H9 (cell line): ENCODE measurements around the gene ELOA. TPM values are rescaled to one million over a fixed set of nuclear protein-coding genes. Genes with fewer than 3 reads are reported as not detected.

ENCODE experiments used
- DNase-seq: peaks from one replicate; pipeline ENCODE4 v3.0.0-alpha.2; 2017
- H2AFZ ChIP-seq: one replicate; pipeline ENCODE4 v1.6.1; 2013; ENCODE audit warnings: mild to moderate bottlenecking, low read length, control low read depth, moderate library complexity
- H2AK5ac ChIP-seq: 2 replicates; pipeline ENCODE4 v1.6.1; 2013; ENCODE audit warnings: low read length, control low read depth, mixed read lengths; ENCODE audit not compliant: insufficient read length
- H2BK120ac ChIP-seq: one replicate; pipeline ENCODE4 v1.6.1; 2013; ENCODE audit warnings: low read depth, mild to moderate bottlenecking, low read length, control low read depth, inconsistent platforms; ENCODE audit not compliant: poor library complexity, severe bottlenecking
- H2BK12ac ChIP-seq: 2 replicates; pipeline ENCODE4 v1.6.1; 2013; ENCODE audit warnings: low read length, control low read depth, mixed read lengths, low read depth; ENCODE audit not compliant: insufficient read length
- H2BK15ac ChIP-seq: 2 replicates; pipeline ENCODE4 v1.6.1; 2013; ENCODE audit warnings: low read depth, low read length, control low read depth
- H2BK20ac ChIP-seq: one replicate; pipeline ENCODE4 v1.6.1; 2013; ENCODE audit warnings: low read depth, mild to moderate bottlenecking, low read length, control low read depth, inconsistent platforms; ENCODE audit not compliant: poor library complexity, severe bottlenecking
- H2BK5ac ChIP-seq: 2 replicates; pipeline ENCODE4 v1.6.1; 2013; ENCODE audit warnings: low read length, control low read depth, mixed read lengths; ENCODE audit not compliant: insufficient read length
- H3K14ac ChIP-seq: 2 replicates; pipeline ENCODE4 v1.6.1; 2013; ENCODE audit warnings: low read length, control low read depth; ENCODE audit not compliant: insufficient read depth
- H3K18ac ChIP-seq: 2 replicates; pipeline ENCODE4 v1.6.1; 2013; ENCODE audit warnings: low read depth, mild to moderate bottlenecking, mixed read lengths, low read length, control low read depth; ENCODE audit not compliant: insufficient read length
- H3K23ac ChIP-seq: 2 replicates; pipeline ENCODE4 v1.6.1; 2013; ENCODE audit warnings: low read length, control low read depth, mixed read lengths, low read depth; ENCODE audit not compliant: insufficient read length
- H3K23me2 ChIP-seq: 2 replicates; pipeline ENCODE4 v1.6.1; 2013; ENCODE audit warnings: low read depth, mild to moderate bottlenecking, mixed read lengths, low read length, control low read depth; ENCODE audit not compliant: insufficient read length, poor library complexity, severe bottlenecking
- H3K27ac ChIP-seq: 2 replicates; pipeline ENCODE4 v1.5.1; 2013; ENCODE audit warnings: low read length, control low read depth, mixed read lengths, low read depth; ENCODE audit not compliant: insufficient read length
- H3K27me3 ChIP-seq: 2 replicates; pipeline ENCODE4 v1.6.1; 2013; ENCODE audit warnings: low read length, control low read depth, inconsistent platforms; ENCODE audit not compliant: insufficient read depth
- H3K4ac ChIP-seq: 2 replicates; pipeline ENCODE4 v1.6.1; 2013; ENCODE audit warnings: low read depth, mild to moderate bottlenecking, control low read depth, inconsistent platforms, low read length, moderate library complexity
- H3K4me1 ChIP-seq: 2 replicates; pipeline ENCODE4 v1.6.1; 2013; ENCODE audit warnings: low read length, control low read depth, inconsistent platforms; ENCODE audit not compliant: insufficient read depth
- H3K4me2 ChIP-seq: 2 replicates; pipeline ENCODE4 v1.6.1; 2013; ENCODE audit warnings: low read length, control low read depth, mixed read lengths; ENCODE audit not compliant: insufficient read length, insufficient read depth
- H3K56ac ChIP-seq: 2 replicates; pipeline ENCODE4 v1.6.1; 2013; ENCODE audit warnings: low read depth, mild to moderate bottlenecking, mixed read lengths, low read length, control low read depth; ENCODE audit not compliant: insufficient read length
- H3K79me1 ChIP-seq: 2 replicates; pipeline ENCODE4 v1.6.1; 2013; ENCODE audit warnings: low read depth, mild to moderate bottlenecking, moderate library complexity, low read length, control low read depth, inconsistent platforms; ENCODE audit not compliant: insufficient read depth, poor library complexity, severe bottlenecking
- H3K79me2 ChIP-seq: 2 replicates; pipeline ENCODE4 v1.6.1; 2013; ENCODE audit warnings: low read length, control low read depth, inconsistent platforms; ENCODE audit not compliant: insufficient read depth
- H3K9ac ChIP-seq: 2 replicates; pipeline ENCODE4 v1.6.1; 2013; ENCODE audit warnings: low read length, control low read depth, mixed read lengths; ENCODE audit not compliant: insufficient read length; ENCODE audit errors: extremely low read depth
- H3K9me3 ChIP-seq: one replicate; pipeline ENCODE4 v1.6.1; 2013; ENCODE audit warnings: low read depth, low read length, inconsistent platforms; ENCODE audit not compliant: control insufficient read depth
- H3T11ph ChIP-seq: one replicate; pipeline ENCODE4 v1.6.1; 2013; ENCODE audit warnings: mild to moderate bottlenecking, low read length, control low read depth, inconsistent platforms
- H4K20me1 ChIP-seq: one replicate; pipeline ENCODE4 v1.6.1; 2013; ENCODE audit not compliant: control insufficient read depth, insufficient read length, insufficient read depth
- H4K5ac ChIP-seq: 2 replicates; pipeline ENCODE4 v1.6.1; 2013; ENCODE audit warnings: low read depth, mild to moderate bottlenecking, mixed read lengths, low read length, control low read depth; ENCODE audit not compliant: insufficient read length
- H4K8ac ChIP-seq: replicated peaks from 2 replicates; pipeline ENCODE4 v1.6.1; 2013; ENCODE audit warnings: low read length, control low read depth, mixed read lengths, low read depth; ENCODE audit not compliant: insufficient read length
- H4K91ac ChIP-seq: 2 replicates; pipeline ENCODE4 v1.6.1; 2013; ENCODE audit warnings: low read depth, mild to moderate bottlenecking, moderate library complexity, mixed read lengths, low read length, control low read depth; ENCODE audit not compliant: insufficient read length
- H3K27ac Mint-ChIP-seq, 3 experiments: 2 replicates in 2 of 3; 3 replicates in 1 of 3; pipeline ENCODE4 v1.8.0; 2020 to 2021; ENCODE audit warnings: mixed read lengths in 3 of 3, mild to moderate bottlenecking in 1 of 3, moderate library complexity in 1 of 3
- H3K27me3 Mint-ChIP-seq: 2 replicates; pipeline ENCODE4 v1.8.0; 2021; ENCODE audit warnings: low read depth, mild to moderate bottlenecking, moderate library complexity, mixed read lengths
- H3K36me3 Mint-ChIP-seq, 3 experiments: 2 replicates in 2 of 3; 3 replicates in 1 of 3; pipeline ENCODE4 v1.8.0; 2020 to 2021; ENCODE audit warnings: low read depth in 3 of 3, mixed read lengths in 3 of 3; ENCODE audit not compliant: insufficient read depth in 1 of 3
- H3K4me1 Mint-ChIP-seq, 2 experiments: 2 replicates each; pipeline ENCODE4 v1.8.0; 2020; ENCODE audit warnings: mixed read lengths in 2 of 2
- H3K4me3 Mint-ChIP-seq, 2 experiments: 2 replicates in 1 of 2; 3 replicates in 1 of 2; pipeline ENCODE4 v1.8.0; 2020 to 2021; ENCODE audit warnings: mild to moderate bottlenecking in 2 of 2, mixed read lengths in 2 of 2, moderate library complexity in 1 of 2
- H3K9me3 Mint-ChIP-seq, 2 experiments: 2 replicates in 1 of 2; 3 replicates in 1 of 2; pipeline ENCODE4 v1.8.0; 2020; ENCODE audit warnings: mild to moderate bottlenecking in 2 of 2, mixed read lengths in 2 of 2, moderate library complexity in 1 of 2
- WGBS: extraction: QIAGEN DNeasy Blood & Tissue Kit; methylation state at CpG from one replicate; pipeline ENCODE4 v1.1.7; 2013; ENCODE audit warnings: missing lambda C conversion rate, low lambda C conversion rate, mixed read lengths; ENCODE audit not compliant: insufficient read length; ENCODE audit errors: extremely low coverage; 5-methylcytosine and 5-hydroxymethylcytosine counted together
- total RNA-seq: library from RNA; stranded (reverse); gene quantifications from 2 replicates; pipeline ENCODE4 v1.2.1, GENCODE V29; 2021
- TF ChIP-seq, protein P1 (sequence below): fragments of 200-600 bp; sonication (generic); conservative IDR thresholded peaks from 3 replicates; pipeline ENCODE4 v1.8.0; 2021; ENCODE audit warnings: antibody characterized with exemption, mild to moderate bottlenecking

The ELOA gene
- total RNA-seq, 1 experiment from 2014 or later, result 66.2 TPM

DNA sequence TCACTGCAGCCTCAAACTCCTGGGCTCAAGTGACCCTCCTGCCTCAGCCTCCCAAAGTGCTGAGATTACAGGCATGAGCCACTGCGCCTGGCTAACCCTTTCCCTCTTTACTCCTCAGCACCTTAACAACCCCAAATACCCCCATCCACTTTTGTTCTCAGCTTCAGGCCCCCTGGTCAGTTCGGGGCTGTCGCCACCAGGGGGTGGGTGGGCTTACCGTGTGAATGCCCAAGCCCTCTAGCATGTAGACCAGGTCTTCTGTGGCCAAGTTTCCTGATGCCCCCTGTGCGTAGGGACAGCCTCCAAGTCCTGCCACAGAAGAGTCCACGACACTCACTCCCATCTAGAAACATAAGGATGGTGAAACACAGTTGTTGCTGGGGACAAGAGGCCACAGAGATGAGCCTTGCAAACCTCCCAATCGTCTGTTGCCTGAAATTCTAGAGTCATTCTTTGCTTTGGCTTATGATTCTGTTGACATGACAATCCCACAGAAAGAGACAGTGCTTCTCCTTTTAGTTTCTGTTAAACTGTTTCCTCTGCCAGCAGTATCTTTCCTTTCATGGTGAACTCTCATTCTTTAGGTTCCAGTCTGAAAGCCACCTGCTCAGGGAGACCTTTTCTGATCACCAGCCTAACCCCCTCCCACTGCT, 61.0 kb downstream of the ELOA start:
- H2BK120ac ChIP-seq, result no peak overlapping the region
- H2BK12ac ChIP-seq, result no peak overlapping the region
- no peak overlapping the region for H2AFZ ChIP-seq
- no peaks in the 10 kb centered on the region for H3K79me2 ChIP-seq
- no peak overlapping the region for H4K91ac ChIP-seq
- peaks cover 11% of the 10 kb centered on the region for H3K23me2 ChIP-seq
- H3K18ac ChIP-seq, result no peak overlapping the region
- no peak overlapping the region for H2BK20ac ChIP-seq
- H3K4ac ChIP-seq, result no peak overlapping the region
- no CpG with 5 or more reads among the region's 7 CpGs for WGBS
- no peak overlapping the region for H2BK15ac ChIP-seq
- TF ChIP-seq, protein P1, sequence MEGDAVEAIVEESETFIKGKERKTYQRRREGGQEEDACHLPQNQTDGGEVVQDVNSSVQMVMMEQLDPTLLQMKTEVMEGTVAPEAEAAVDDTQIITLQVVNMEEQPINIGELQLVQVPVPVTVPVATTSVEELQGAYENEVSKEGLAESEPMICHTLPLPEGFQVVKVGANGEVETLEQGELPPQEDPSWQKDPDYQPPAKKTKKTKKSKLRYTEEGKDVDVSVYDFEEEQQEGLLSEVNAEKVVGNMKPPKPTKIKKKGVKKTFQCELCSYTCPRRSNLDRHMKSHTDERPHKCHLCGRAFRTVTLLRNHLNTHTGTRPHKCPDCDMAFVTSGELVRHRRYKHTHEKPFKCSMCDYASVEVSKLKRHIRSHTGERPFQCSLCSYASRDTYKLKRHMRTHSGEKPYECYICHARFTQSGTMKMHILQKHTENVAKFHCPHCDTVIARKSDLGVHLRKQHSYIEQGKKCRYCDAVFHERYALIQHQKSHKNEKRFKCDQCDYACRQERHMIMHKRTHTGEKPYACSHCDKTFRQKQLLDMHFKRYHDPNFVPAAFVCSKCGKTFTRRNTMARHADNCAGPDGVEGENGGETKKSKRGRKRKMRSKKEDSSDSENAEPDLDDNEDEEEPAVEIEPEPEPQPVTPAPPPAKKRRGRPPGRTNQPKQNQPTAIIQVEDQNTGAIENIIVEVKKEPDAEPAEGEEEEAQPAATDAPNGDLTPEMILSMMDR, result peak; percentile 38; the same call in 1 of the 3 replicates
- H4K8ac ChIP-seq, result no peak overlapping the region
- no peaks in the 10 kb centered on the region for H3K79me1 ChIP-seq
- DNase-seq, result no peak
- H3K27ac Mint-ChIP-seq, result no peak overlapping the region
- no peaks in the 10 kb centered on the region for H3K9me3 ChIP-seq
- H3K9ac ChIP-seq, result no peak overlapping the region
- peaks cover 11% of the 10 kb centered on the region for H3K27me3 Mint-ChIP-seq
- peaks cover 5 to 8% of the 10 kb centered on the region in 2 experiments for H3K4me1 Mint-ChIP-seq
- no peak overlapping the region for H3K56ac ChIP-seq
- H3K4me1 ChIP-seq, result no peaks in the 10 kb centered on the region; the same call in 1 of the 2 replicates
- H3K23ac ChIP-seq, result no peak overlapping the region
- H4K20me1 ChIP-seq, result no peaks in the 10 kb centered on the region
- peaks cover 0 to 6% (median 4%) of the 10 kb centered on the region in 3 experiments; a peak in 2 of 7 replicates for H3K36me3 Mint-ChIP-seq
- H2AK5ac ChIP-seq, result no peak overlapping the region
- no peak overlapping the region for H3K4me3 Mint-ChIP-seq
- no peak overlapping the region for H3K27ac ChIP-seq
- H3K27me3 ChIP-seq, result no peaks in the 10 kb centered on the region
- H3T11ph ChIP-seq, result no peak overlapping the region
- no peaks in the 10 kb centered on the region for H3K9me3 Mint-ChIP-seq
- no peak overlapping the region for H3K14ac ChIP-seq
- no peak overlapping the region for H2BK5ac ChIP-seq
- no peak overlapping the region for H3K4me2 ChIP-seq
- H4K5ac ChIP-seq, result no peak overlapping the region
